Lung (tissue), 12 donors: Measurements from ENCODE around the gene SLCO2A1. TPM values are rescaled to one million over a fixed set of nuclear protein-coding genes. Genes with fewer than 3 reads are reported as not detected.
A peak's percentile ranks its signal among the peaks of the same experiment; 100 is the strongest.

Experiments used
- ATAC-seq: fragments of 200-7000 bp; cut with Tn5 transposase; one replicate; pipeline ENCODE4 v1.9.1; 2020; ENCODE audit warnings: moderate number of reproducible peaks; ENCODE audit not compliant: insufficient read depth, low FRiP score
- DNase-seq, 3 donors: peaks; one replicate each; pipeline ENCODE4 v3.0.0-alpha.2; 2013 to 2017
- H3K27ac ChIP-seq, 2 donors: one replicate each; pipeline ENCODE4 v1.5.1; 2013; ENCODE audit warnings: mild to moderate bottlenecking in 2 of 2, moderate library complexity in 2 of 2, control low read depth in 1 of 2, inconsistent platforms in 1 of 2, low read depth in 1 of 2, low read length in 1 of 2
- H3K27me3 ChIP-seq, 3 donors: one replicate each; pipeline ENCODE4 v1.5.1; 2013; ENCODE audit warnings: low read length in 2 of 3; ENCODE audit not compliant: control insufficient read depth in 3 of 3, insufficient read depth in 3 of 3
- H3K36me3 ChIP-seq, 4 donors: one replicate each; pipeline ENCODE4 v1.5.1; 2013; ENCODE audit warnings: low read length in 4 of 4, mild to moderate bottlenecking in 1 of 4, moderate library complexity in 1 of 4; ENCODE audit not compliant: control insufficient read depth in 4 of 4, insufficient read depth in 4 of 4
- H3K4me1 ChIP-seq, 5 donors: one replicate each; pipeline ENCODE4 v1.5.1; 2013; ENCODE audit warnings: low read length in 5 of 5, mild to moderate bottlenecking in 2 of 5, moderate library complexity in 1 of 5; ENCODE audit not compliant: control insufficient read depth in 5 of 5, insufficient read depth in 5 of 5
- H3K4me3 ChIP-seq: one replicate; pipeline ENCODE4 v1.5.1; 2013; ENCODE audit warnings: mild to moderate bottlenecking, control low read depth, moderate library complexity
- H3K9ac ChIP-seq, 2 donors: one replicate each; pipeline ENCODE4 v1.5.1; 2013; ENCODE audit warnings: low read length in 2 of 2, control low read depth in 1 of 2; ENCODE audit not compliant: insufficient read depth in 1 of 2
- H3K9me3 ChIP-seq, 4 donors: one replicate each; pipeline ENCODE4 v1.5.1; 2013; ENCODE audit warnings: low read length in 3 of 4, mild to moderate bottlenecking in 1 of 4, moderate library complexity in 1 of 4; ENCODE audit not compliant: control insufficient read depth in 4 of 4, insufficient read depth in 3 of 4
- whole genome bisulfite sequencing, 2 donors: extraction: QIAGEN DNeasy Blood & Tissue Kit; methylation state at CpG; one replicate each; pipeline ENCODE4 v1.1.7; 2013; 5-methylcytosine and 5-hydroxymethylcytosine counted together
- polyA plus RNA-seq, 2 donors: library from polyadenylated mRNA; stranded (reverse); fragments of 200-250 nt; gene quantifications; one replicate each; pipeline ENCODE4 v1.2.1, GENCODE V29; 2013
- total RNA-seq, 2 donors: library from RNA; depleted of rRNA in 1 of 2; stranded (reverse); fragments of >200 nt in 1 of 2; gene quantifications; one replicate each; pipeline ENCODE4 v1.2.1, GENCODE V29; 2014 to 2021
- TF ChIP-seq, protein P1 (sequence below): IDR thresholded peaks from 2 replicates; pipeline ENCODE4 v1.5.1; 2012; ENCODE audit warnings: mild to moderate bottlenecking; ENCODE audit errors: control extremely low read depth, extremely low read depth
- donor health status: control.
- donor health status: control.
- donor health status: Bipolar disorder and iron deficiency.
- donor health status: healthy.
- donor health status: DM: yes; HTN: yes; CAD: no.

SLCO2A1 gene
- total and polyA plus RNA-seq, 4 donors: 27.2 to 131 (median 42.7) TPM

DNA sequence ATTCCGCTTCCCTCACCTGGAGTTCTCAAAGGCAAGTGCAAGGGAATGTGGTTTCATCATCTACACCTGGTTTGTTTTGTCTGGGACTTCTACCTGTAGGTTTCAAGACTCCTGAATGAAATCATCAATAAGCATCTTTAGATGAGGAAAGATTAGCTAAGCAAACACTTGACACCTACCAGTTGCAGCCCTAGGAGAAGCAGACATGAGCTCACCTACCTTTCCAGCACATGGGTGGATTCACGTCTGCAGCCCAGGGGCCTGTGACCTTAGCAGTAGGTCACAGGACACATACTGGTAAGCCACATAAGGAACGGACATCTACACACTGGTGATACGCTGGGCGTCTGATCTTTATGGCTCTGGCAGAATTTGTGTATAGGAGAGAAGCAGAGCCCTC lies 26.7 kb downstream of the SLCO2A1 start:
- DNase-seq (peak in 1 of 3 donors; percentile 24), ATAC-seq (no peak)
- peaks cover 0 to 12% (median 0%) of the 10 kb centered on the region in 5 donors for H3K4me1 ChIP-seq
- no peaks in the 10 kb centered on the region for H3K27me3 ChIP-seq
- no peaks in the 10 kb centered on the region for H3K36me3 ChIP-seq
- H3K4me3 ChIP-seq: no peak overlapping the region
- TF ChIP-seq, protein P1, sequence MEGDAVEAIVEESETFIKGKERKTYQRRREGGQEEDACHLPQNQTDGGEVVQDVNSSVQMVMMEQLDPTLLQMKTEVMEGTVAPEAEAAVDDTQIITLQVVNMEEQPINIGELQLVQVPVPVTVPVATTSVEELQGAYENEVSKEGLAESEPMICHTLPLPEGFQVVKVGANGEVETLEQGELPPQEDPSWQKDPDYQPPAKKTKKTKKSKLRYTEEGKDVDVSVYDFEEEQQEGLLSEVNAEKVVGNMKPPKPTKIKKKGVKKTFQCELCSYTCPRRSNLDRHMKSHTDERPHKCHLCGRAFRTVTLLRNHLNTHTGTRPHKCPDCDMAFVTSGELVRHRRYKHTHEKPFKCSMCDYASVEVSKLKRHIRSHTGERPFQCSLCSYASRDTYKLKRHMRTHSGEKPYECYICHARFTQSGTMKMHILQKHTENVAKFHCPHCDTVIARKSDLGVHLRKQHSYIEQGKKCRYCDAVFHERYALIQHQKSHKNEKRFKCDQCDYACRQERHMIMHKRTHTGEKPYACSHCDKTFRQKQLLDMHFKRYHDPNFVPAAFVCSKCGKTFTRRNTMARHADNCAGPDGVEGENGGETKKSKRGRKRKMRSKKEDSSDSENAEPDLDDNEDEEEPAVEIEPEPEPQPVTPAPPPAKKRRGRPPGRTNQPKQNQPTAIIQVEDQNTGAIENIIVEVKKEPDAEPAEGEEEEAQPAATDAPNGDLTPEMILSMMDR: no peak
- H3K9ac ChIP-seq: no peak overlapping the region
- 79 to 93% methylated on average over 5 of the region's 5 CpGs for WGBS, 2 donors
- no peaks in the 10 kb centered on the region for H3K9me3 ChIP-seq
- no peak overlapping the region for H3K27ac ChIP-seq

DNA sequence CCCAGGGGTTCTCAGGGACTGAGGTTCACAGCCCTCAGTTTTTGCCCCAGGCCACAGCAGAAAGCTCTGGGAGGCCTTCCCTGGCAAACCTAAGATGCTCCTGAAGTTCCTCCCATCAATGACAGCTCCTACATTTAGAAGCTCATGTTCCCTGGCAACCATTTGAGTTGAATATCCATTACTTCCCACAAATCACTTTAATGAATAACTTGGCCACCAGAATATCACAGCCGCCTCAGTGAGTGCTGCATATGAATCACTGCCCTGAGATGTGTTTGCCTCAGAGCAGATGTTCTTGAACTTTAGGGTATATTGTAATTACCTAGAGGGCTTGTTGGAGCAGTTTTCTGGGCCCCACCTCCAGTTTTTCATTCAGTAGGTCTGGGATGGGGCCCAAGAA lies 27.4 kb downstream of the SLCO2A1 start:
- no peak overlapping the region for H3K9ac ChIP-seq
- H3K4me1 ChIP-seq: peaks cover 0 to 12% (median 0%) of the 10 kb centered on the region in 5 donors
- H3K9me3 ChIP-seq: no peaks in the 10 kb centered on the region
- no peaks in the 10 kb centered on the region for H3K27me3 ChIP-seq
- DNase-seq: no peak
- TF ChIP-seq, protein P1: no peak
- 84 to 94% methylated on average over 1 of the region's 1 CpG for WGBS, 2 donors
- ATAC-seq: peak; percentile 17
- no peaks in the 10 kb centered on the region for H3K36me3 ChIP-seq
- no peak overlapping the region for H3K4me3 ChIP-seq
- no peak overlapping the region for H3K27ac ChIP-seq

DNA sequence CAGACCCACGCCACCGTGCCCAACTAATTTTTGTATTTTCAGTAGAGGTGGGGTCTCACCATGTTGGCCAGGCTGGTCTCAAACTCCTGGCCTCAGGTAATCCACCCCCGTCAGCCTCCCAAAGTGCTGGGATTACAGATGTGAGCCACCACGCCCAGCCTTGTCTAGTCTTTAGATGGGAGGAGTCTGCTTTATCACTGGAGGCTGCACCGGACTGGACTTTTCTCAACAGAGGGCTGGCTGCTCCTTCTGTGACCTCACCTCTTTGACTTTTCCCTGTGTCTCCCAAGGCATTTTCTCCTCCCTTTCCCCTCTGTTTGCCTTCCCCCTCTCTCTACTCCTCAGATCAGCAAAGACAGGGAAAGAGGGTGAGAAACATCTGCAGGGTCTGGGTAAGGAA lies 28.5 kb downstream of the SLCO2A1 start:
- H3K36me3 ChIP-seq: no peaks in the 10 kb centered on the region
- TF ChIP-seq, protein P1: no peak
- H3K27ac ChIP-seq: peak overlapping the region in 1 of 2 donors; percentile 9
- peaks cover 0 to 12% (median under 1%) of the 10 kb centered on the region in 5 donors for H3K4me1 ChIP-seq
- 90 to 93% methylated on average over 5 of the region's 5 CpGs for WGBS, 2 donors
- no peaks in the 10 kb centered on the region for H3K9me3 ChIP-seq
- no peak for ATAC-seq
- H3K9ac ChIP-seq: no peak overlapping the region
- H3K27me3 ChIP-seq: no peaks in the 10 kb centered on the region
- DNase-seq: no peak
- no peak overlapping the region for H3K4me3 ChIP-seq
